Measurements from ENCODE around the gene DNAAF1.

GRCh38 chr16:84224554-84224953 lies 79.4 kb downstream of the DNAAF1 start:
- TF ChIP-seq CTCF (IDR thresholded peaks at IDR 0.05) = no peak
- no peak for TF ChIP-seq EZH2phosphoT487 (IDR thresholded peaks at IDR 0.05)
- no peak for TF ChIP-seq EZH2 (IDR thresholded peaks at IDR 0.05)
